ENCODE results near the gene TIGIT.
"Not testable (repeated sequence)": the region's sequence is repeated elsewhere in the genome, so short reads cannot be mapped to it uniquely, and the experiment has no call there.

Gene TIGIT

DNA sequence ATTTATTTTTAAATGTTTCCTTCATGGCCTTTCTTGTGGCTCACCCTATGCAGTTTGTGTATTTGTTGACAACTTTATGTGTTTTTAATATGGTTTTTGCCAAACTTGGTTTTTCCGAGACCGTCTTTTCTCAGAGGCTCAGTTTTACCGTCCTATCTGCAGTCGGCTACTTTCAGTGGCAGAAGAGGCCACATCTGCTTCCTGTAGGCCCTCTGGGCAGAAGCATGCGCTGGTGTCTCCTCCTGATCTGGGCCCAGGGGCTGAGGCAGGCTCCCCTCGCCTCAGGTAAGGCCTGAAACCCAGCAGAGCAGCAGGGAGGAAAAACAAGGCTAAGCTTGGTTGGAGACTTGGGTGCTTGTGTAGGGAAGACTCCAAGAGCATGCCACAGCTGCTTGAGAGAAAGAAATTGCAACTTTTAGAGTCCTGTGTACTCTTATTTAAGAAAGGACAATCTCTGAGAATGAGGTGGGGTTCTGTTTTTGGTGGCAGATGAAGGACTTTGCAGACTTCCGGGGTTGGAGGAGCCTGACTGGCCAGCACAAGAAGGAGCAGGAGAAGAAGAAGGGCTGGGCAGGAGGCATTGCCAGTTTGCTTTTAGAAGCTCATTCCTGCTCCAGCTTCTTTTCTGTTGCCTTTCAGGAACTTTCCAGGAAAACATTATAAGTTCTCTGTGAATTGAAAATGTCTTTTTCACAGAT, at the start of gene TIGIT:
Gene TIGIT (plus strand): TSS at position 191 of the 698 bp plus-strand sequence. CDS start 34 bp downstream, at position 225.
- DNase-seq (ENCODE audit: low read depth) = no peak

DNA sequence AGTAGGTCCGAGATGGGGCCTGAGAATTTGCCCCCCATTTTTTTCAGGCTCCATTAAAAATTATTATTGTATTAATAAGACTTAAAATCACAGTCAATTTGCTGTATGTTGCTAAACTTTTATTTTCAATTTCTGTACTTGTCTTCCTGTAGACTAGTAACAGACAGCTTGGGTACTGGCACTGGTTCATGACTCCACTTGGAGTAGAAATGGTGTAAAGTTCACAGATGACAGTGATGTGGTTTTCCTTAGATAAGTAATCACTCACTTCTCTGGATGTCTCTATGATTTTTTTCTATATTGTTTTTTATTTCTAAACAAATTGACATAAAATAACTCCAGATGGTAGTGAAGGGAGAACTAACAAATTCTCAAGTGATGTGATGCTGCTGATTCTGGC, 40.9 kb upstream of the TIGIT start:
- DNase-seq (ENCODE audit: low read depth) = no peak

DNA sequence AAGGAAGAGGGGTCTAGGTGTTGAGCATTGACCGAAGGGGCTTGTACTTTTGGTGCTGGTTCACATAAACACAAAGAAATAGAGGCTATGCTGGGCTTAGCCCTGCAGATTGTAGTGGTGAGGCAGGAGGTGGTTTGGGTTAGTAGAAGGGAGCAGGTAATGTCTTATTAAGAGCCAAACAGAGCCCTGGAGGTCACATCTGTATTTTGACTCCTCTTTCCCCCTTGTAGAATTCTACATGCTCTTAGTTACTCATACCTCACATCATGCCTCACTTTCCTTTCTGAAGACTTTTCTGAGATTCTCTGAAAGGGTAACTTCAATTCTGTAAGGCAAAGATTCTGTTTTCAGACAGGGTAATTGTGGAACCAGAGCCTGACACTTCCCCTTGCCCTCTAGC, 40.3 kb upstream of the TIGIT start:
- DNase-seq (ENCODE audit: low read depth) = no peak

DNA sequence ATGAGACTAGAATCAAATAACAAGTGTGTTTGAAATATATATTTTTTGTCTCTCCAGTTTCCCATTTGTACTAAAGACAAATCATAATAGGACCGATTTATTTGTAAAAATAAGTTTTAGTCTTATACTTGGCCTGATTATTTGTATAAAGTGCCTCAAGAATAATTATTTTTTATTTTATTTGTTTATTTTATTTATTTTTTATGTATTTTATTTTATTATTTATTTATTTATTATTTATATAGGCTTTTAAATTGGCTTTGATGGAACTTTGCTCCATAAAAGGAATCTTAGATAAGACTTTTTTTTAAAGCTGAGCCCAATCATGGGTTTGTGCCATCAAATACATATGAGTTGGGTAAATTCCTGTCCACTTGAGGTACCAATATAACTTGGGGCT, 34.3 kb upstream of the TIGIT start:
- DNase-seq (ENCODE audit: low read depth) = no peak

DNA sequence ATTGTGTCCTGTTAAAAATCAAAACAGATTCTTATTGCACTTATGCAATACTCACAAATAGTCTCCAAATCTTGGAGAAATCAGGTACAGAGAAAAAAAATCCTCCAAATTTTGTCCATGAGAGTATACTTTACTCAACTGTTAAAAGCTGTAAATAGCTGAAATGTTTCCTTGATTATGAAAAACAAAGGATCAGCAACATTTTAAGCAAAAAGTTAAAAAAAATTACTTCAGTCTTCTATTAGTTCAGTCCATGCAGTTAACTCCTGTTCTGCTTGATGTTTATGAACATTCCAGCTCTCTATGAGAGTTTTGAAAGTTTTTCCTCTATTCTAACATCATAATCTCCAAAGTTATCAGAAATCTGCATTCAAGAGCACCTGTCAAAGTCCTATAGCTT, 33.7 kb upstream of the TIGIT start:
- DNase-seq (ENCODE audit: low read depth) = no peak

DNA sequence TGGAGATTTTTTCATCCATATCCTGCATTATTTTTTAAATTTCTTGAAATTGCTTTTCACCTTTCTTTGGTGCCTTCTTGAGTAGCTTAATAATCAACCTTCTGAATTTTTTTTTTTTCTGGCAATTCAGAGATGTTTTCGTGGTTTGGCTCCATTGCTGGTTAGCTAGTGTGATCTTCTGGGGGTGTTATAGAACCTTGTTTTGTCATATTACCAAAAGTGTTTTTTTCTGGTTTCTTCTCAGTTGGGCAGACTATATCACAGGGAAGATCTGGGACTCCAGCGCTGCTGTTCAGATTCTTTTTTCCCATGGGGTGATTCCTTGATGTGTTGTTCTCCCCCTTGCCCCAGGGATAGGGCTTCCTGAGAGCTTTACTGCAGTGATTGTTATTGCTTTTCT, 23.8 kb upstream of the TIGIT start:
- no peak for DNase-seq (ENCODE audit: low read depth)

DNA sequence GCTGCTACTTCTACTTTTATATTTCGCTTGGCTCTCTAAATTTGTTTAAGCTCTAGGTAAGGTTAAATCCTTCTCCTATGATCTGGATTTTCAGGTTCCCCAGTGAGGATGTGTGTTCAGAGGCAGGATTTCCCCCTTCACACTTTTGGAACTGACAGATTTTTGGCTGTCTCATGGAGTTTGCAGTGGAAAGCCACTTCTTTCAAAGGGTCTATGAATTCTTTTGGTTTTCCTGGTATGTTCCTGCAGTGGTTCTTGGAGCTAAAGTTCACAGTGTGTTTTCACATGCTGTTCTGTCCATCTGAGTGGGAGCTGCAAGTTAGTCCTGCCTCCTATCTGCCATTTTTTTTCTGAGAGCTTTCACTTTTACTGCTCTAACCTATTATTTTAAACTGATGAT, 21.6 kb upstream of the TIGIT start:
- peak; percentile 7 for DNase-seq (ENCODE audit: low read depth)

DNA sequence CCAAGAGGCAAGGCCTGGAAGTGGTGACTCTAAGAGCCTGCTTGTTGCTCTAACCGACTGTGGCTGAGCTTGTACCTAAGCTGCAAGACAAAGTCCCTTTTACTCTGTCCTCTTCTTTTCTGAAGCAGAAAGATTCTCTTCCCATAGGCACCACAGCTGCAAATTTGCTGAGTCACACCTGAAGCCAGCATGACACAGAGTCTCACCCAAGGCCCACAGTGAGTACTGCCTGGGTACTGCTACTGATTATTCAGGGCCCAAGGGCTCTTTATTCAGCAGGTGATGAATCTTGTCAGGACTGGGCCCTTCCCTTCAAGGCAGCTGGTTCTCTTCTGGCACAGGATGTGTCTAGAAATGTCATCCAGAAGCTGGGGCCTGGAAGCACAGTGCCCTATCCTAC, 18.9 kb upstream of the TIGIT start:
- DNase-seq (ENCODE audit: low read depth) = peak; percentile 17

DNA sequence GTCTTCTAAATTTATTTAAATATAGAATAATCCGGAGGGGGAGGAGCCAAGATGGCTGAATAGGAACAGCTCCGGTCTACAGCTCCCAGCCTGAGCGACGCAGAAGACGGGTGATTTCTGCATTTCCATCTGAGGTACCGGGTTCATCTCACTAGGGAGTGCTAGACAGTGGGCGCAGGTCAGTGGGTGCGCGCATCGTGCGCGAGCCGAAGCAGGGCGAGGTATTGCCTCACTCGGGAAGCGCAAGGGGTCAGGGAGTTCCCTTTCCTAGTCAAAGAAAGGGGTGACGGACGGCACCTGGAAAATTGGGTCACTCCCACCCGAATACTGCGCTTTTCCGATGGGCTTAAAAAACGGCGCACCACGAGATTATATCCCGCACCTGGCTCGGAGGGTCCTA, 17.0 kb upstream of the TIGIT start:
- DNase-seq (ENCODE audit: low read depth) = not testable (repeated sequence)

DNA sequence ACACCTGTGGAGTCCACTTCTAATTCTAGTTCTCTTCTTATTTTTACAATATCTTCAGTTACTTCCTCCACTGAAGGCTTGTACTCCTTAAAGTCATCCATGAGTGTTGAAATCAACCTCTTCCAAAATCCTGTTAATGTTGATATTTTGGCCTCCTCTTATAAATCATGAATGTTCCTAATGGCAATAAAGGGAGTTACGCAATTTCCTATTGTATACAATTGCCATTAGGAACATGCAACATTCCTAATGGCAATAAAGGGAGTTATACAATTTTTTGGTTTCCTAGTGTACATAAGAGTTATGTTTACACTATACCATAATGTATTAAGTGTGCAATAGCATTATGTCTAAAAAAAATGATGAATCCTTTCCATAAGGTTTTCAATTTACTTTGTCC, 9.2 kb upstream of the TIGIT start:
- DNase-seq (ENCODE audit: low read depth) = no peak

DNA sequence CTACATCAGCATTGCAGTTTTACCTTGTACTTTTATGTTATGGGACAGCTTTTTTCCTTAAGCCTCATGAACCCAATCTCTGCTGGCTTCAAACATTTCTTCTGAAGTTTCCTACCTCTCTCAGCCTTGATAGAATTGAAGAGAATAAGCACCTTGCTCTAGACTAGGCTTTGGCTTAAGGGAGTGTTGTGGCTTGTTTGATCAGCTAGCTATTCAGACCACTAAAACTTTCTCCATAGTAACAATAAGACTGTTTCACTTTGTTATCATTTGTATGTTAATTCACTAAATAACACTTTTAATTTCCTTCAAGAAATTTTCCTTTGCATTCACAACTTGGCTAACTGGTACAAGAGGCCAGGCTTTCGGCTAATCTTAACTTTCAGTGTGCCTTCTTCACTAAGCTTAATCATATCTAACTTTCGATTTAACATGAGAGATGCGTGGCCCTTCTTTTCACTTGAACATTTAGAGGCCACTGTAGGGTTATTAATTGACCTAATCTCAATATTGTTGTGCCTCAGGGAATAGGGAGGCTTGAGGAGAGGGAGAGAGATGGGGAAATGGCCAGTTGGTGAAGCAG, 8.1 kb upstream of the TIGIT start:
- no peak for DNase-seq (ENCODE audit: low read depth)

DNA sequence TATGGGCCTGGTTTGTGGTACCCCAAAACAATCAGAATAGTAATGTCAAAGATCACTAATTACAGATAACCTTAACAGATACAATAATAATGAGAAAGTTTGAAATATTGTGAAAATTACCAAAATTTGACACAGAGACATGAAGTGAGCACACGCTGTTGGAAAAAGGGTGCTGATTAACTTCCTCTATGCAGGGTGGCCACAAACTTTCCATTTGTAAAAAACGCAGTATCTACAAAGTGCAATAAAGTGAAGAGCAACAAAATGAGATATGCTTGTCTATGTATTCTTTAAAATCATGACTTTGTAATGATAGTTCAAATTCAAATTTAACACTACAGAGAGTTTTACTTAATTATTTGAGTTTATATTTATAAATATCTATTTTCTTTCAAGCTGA, 7.6 kb upstream of the TIGIT start:
- no peak for DNase-seq (ENCODE audit: low read depth)

DNA sequence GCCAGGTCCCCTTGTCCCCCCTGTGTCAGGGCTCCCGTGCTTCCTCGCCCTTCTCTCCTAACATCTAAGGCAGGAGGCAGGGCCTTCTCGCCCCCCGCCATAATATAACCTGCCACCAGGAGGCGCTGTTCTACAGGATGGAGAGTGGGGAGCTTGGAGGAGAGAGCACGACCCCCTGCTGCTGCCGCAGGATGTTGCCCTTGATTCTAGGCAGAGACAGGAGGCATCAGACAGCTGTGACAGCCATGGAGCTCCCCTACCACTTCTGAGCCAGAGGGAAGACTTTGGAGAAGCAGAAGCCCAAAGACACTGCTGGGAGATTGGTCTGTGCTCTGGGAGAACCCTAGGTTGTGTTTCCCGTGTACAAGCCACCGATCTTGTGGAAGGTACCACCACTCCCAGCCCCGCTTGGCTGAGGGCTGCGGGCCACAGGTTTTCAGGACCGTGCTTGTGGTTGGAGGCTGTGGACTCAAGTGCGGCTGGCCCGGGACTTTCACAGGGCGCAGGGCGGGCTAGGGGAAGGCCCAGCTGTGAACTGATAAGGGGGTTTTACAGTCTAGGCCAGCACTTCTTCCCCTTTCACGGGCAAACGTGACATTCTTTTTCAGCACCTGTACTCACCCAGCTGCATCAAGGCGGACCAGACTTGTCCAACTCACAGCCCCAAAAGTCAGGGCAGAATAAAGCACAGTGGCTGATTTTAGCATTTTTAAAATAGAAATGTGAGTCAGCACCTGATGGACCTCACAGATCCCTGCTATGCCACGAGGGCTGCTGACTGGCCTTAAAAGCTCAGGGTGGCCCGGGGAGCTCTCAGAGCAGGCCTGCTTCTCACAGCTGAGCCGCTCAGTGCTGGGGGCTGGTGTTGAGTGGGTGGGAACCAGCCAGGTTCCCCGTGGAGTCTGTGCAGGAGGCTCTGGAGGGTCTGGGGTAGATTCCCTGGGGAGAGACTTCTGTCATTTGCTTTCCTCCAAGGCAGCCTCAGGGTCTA, 2.6 kb upstream of the TIGIT start:
- DNase-seq (ENCODE audit: low read depth) = peak; percentile 37

DNA sequence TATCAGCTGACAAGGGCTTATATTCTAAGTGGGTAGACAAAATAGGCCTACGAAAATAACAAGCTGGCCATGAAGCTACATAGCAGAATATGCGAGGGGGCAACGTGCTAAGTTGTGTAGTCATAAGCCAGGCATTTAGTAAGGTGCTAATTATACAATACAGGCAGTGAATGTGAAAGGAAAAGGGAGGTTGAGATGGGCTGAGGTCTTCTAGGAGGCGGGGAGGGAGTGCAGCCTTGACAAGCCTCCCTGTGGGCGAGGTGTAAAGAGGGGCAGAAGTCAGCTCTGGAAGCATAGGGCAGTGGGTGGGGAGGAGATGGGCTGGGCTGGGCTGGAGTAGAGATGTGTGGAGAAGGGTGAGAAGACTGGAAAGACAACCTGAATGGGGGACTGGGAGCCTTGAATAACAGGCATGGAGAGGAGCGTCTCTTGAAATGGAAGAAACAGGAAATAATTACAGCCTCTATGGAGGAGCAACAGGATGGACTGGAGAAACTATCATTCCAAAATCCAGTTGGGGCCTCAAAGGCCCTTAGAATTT, 1.2 kb downstream of the TIGIT start:
- no peak for DNase-seq (ENCODE audit: low read depth)

DNA sequence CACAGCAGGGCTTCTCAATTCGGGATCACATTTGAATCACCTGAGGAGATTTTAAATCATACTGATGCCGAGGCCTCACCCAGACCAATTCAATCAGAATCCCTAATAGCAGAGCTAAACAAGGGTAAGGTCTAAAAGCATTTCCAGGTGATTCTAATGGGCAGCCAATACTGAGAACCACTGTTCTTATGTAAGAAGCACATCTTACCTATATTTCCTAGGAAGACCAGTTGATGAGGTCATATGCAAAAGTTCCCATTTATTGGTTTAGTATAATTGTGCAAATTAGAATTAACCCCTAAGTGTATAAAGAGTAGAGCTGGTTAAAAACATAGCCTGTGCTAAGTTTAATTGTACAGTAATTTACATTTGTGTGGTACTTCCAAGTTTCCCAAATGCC, 2.1 kb downstream of the TIGIT start:
- DNase-seq (ENCODE audit: low read depth) = no peak

DNA sequence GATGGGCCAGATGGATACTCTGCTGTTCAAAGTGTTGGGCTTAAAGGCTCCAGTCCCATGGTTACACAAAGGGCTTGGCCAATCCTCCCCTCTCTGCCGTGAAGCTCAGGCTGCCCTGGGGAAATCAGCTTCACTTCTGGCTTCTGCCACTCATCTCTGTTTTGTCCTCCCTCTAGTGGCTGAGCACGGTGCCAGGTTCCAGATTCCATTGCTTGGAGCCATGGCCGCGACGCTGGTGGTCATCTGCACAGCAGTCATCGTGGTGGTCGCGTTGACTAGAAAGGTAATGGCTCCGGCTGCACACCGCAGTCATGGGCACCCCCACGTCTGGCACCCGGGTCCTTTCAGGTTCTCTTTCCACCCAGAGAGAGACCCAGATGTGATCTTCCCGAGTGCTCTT, 5.6 kb downstream of the TIGIT start:
- DNase-seq (ENCODE audit: low read depth) = peak; percentile 7

DNA sequence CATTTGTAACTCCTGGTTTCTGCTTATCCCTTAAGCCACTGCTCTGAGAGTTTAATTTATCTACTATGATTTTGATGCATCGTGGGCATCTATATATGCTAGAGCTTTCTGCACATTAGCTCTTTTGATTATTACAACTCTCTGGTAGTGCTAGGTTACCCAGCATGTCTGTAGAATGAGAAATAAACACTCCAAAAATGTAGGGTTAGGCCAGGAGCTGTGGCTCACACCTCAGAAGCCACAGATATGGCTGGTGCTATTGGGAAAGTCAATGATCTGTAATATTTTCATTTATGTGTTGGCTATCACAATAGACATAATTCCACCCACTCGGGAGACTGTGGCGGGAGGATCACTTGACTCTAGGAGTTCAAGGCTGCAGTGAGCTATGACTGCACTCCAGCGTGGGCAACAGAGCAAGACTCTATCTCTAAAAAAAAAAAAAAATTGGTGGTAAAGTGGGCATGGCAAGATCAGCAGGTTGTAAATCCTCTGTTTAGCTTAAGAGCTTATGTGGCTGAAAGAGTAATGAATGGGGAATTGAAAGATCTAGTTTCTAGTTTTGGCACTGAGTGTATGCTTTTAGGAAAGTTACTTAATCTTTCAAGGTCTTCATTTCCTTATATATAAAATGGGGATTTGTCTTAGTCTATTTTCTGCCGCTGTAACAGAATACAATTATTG, 6.3 kb downstream of the TIGIT start:
- DNase-seq (ENCODE audit: low read depth) = no peak

DNA sequence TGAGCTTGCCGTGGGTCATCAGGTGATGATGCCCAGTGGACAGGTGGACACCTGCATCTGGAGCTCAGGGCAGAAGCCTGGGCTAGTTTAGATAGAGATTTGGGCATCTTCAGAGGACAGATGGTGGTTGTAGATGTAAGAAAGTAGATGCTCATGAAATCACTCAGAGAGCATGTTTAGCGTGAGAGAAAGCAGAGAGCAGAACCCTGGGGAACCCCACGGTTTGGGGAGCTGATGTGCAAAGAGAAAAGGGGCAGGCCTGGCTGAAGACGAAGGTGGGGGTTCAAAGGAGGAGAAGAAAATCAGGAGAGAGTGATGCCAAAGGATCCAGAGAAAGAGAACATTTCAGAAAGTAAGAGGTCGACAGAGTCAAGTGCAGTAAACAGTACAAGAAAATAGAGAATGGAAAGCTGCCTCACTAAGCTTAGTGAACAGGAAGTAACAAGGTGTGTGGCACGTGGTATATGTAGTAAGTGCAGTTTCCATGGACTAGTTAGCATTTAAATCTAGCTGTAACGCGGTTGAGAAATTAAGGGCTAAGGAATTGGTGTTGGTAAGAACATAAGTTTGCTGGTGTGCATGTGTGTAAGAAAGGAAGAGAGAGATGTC, 13.5 kb downstream of the TIGIT start:
- DNase-seq (ENCODE audit: low read depth) = no peak

DNA sequence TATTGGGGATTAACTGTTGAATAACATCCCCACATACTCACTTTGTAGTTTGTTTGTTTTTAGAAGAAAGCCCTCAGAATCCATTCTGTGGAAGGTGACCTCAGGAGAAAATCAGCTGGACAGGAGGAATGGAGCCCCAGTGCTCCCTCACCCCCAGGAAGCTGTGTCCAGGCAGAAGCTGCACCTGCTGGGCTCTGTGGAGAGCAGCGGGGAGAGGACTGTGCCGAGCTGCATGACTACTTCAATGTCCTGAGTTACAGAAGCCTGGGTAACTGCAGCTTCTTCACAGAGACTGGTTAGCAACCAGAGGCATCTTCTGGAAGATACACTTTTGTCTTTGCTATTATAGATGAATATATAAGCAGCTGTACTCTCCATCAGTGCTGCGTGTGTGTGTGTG, 14.0 kb downstream of the TIGIT start:
- DNase-seq (ENCODE audit: low read depth) = no peak

DNA sequence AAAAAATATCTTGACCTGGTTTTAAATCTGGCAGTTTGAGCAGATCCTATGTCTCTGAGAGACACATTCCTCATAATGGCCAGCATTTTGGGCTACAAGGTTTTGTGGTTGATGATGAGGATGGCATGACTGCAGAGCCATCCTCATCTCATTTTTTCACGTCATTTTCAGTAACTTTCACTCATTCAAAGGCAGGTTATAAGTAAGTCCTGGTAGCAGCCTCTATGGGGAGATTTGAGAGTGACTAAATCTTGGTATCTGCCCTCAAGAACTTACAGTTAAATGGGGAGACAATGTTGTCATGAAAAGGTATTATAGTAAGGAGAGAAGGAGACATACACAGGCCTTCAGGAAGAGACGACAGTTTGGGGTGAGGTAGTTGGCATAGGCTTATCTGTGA, 14.5 kb downstream of the TIGIT start:
- DNase-seq (ENCODE audit: low read depth) = no peak

DNA sequence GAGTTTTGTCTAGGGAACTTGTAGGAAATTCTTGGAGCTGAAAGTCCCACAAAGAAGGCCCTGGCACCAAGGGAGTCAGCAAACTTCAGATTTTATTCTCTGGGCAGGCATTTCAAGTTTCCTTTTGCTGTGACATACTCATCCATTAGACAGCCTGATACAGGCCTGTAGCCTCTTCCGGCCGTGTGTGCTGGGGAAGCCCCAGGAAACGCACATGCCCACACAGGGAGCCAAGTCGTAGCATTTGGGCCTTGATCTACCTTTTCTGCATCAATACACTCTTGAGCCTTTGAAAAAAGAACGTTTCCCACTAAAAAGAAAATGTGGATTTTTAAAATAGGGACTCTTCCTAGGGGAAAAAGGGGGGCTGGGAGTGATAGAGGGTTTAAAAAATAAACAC, 15.0 kb downstream of the TIGIT start:
- DNase-seq (ENCODE audit: low read depth) = no peak

DNA sequence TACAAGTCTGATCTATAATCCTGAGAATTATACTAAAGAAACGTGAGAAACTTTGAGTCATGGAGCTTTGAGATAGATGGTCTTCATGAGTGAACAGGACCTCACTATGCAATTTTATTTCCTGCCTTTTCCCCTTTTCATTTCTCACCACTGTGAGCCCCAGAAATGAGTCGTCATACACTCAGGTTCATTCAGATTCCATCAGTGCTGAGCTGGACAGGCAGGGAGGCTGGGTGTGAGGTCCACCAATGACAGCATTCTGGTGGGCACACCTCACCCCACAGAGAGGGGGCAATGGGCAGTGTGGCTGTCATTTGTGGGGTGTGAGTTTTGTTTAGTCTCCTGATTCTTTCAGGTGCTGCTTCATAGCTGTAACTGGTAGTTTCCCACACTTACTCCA, 16.9 kb downstream of the TIGIT start:
- no peak for DNase-seq (ENCODE audit: low read depth)

Data from amniotic epithelial cell (primary cell).